Mesenchymal stem cell (in vitro differentiated cells and primary cell): Measurements from ENCODE around the gene HHIPL1.
A peak's percentile ranks its signal among the peaks of the same experiment; 100 is the strongest.

Experiments used
- DNase-seq: peaks from one replicate; pipeline ENCODE4 v3.0.0-alpha.2; 2013
- H2AFZ ChIP-seq: one replicate; pipeline ENCODE4 v1.6.1; 2013; ENCODE audit warnings: low read depth, mild to moderate bottlenecking, control low read depth, inconsistent platforms, low read length, moderate library complexity
- H2AK5ac ChIP-seq: 2 replicates; pipeline ENCODE4 v1.6.1; 2013; ENCODE audit warnings: low read length, moderate library complexity, mild to moderate bottlenecking, inconsistent platforms; ENCODE audit not compliant: severe bottlenecking
- H2BK120ac ChIP-seq: one replicate; pipeline ENCODE4 v1.6.1; 2013; ENCODE audit warnings: low read depth, mild to moderate bottlenecking, inconsistent platforms, low read length, moderate library complexity
- H2BK12ac ChIP-seq, 2 experiments: one replicate each; pipeline ENCODE4 v1.6.1; 2013; ENCODE audit warnings: inconsistent platforms in 2 of 2, low read length in 2 of 2, mild to moderate bottlenecking in 2 of 2, moderate library complexity in 2 of 2, control low read depth in 1 of 2
- H2BK15ac ChIP-seq: one replicate; pipeline ENCODE4 v1.6.1; 2013; ENCODE audit warnings: mild to moderate bottlenecking, low read depth, inconsistent platforms; ENCODE audit not compliant: poor library complexity, severe bottlenecking
- H2BK5ac ChIP-seq: 2 replicates; pipeline ENCODE4 v1.6.1; 2013; ENCODE audit warnings: low read depth, mild to moderate bottlenecking, low read length, control low read depth, inconsistent platforms; ENCODE audit not compliant: poor library complexity, severe bottlenecking
- H3K14ac ChIP-seq, 2 experiments: one replicate each; pipeline ENCODE4 v1.6.1; 2013; ENCODE audit warnings: inconsistent platforms in 2 of 2, low read length in 2 of 2, control low read depth in 1 of 2, mild to moderate bottlenecking in 1 of 2, moderate library complexity in 1 of 2
- H3K18ac ChIP-seq, 2 experiments: one replicate each; pipeline ENCODE4 v1.6.1; 2013; ENCODE audit warnings: inconsistent platforms in 2 of 2, low read length in 2 of 2, control low read depth in 1 of 2, low read depth in 1 of 2, mild to moderate bottlenecking in 1 of 2
- H3K23ac ChIP-seq, 2 experiments: one replicate each; pipeline ENCODE4 v1.6.1; 2013; ENCODE audit warnings: inconsistent platforms in 2 of 2, low read length in 2 of 2, mild to moderate bottlenecking in 2 of 2, moderate library complexity in 2 of 2, control low read depth in 1 of 2
- H3K27ac ChIP-seq: 2 replicates; pipeline ENCODE4 v1.5.1; 2013; ENCODE audit warnings: mild to moderate bottlenecking, moderate library complexity, low read length, control low read depth, inconsistent platforms; ENCODE audit not compliant: poor library complexity, severe bottlenecking
- H3K27me3 ChIP-seq, 2 experiments: 2 replicates each; pipeline versions ENCODE4 v1.6.1 to v1.7.0; 2013; ENCODE audit warnings: low read length in 2 of 2, mild to moderate bottlenecking in 2 of 2, moderate library complexity in 2 of 2, control low read depth in 1 of 2, inconsistent platforms in 1 of 2; ENCODE audit not compliant: control insufficient read depth in 1 of 2, insufficient read depth in 1 of 2
- H3K36me3 ChIP-seq, 2 experiments: 2 replicates each; pipeline versions ENCODE4 v1.6.1 to v1.7.0; 2013; ENCODE audit warnings: low read length in 2 of 2, control low read depth in 1 of 2, inconsistent platforms in 1 of 2, low read depth in 1 of 2, mild to moderate bottlenecking in 1 of 2; ENCODE audit not compliant: insufficient read depth in 2 of 2, control insufficient read depth in 1 of 2
- H3K4ac ChIP-seq, 2 experiments: one replicate each; pipeline ENCODE4 v1.6.1; 2013; ENCODE audit warnings: inconsistent platforms in 2 of 2, low read length in 2 of 2, mild to moderate bottlenecking in 2 of 2, moderate library complexity in 2 of 2, control low read depth in 1 of 2, low read depth in 1 of 2
- H3K4me1 ChIP-seq: 2 replicates; pipeline ENCODE4 v1.6.1; 2013; ENCODE audit warnings: low read depth, low read length, control low read depth; ENCODE audit not compliant: control insufficient read depth, insufficient read depth
- H3K4me2 ChIP-seq: 2 replicates; pipeline ENCODE4 v1.6.1; 2013; ENCODE audit warnings: low read length, mild to moderate bottlenecking, inconsistent platforms; ENCODE audit not compliant: poor library complexity, severe bottlenecking
- H3K4me3 ChIP-seq, 2 experiments: 2 replicates each; pipeline versions ENCODE4 v1.5.1 to v1.7.0; 2013; ENCODE audit warnings: low read length in 2 of 2, mild to moderate bottlenecking in 2 of 2, control low read depth in 1 of 2, low read depth in 1 of 2; ENCODE audit not compliant: insufficient read depth in 1 of 2
- H3K79me1 ChIP-seq: replicated peaks from 2 replicates; pipeline ENCODE4 v1.6.1; 2013; ENCODE audit warnings: mild to moderate bottlenecking, control low read depth, low read length, inconsistent platforms; ENCODE audit not compliant: poor library complexity, severe bottlenecking
- H3K9ac ChIP-seq: 2 replicates; pipeline ENCODE4 v1.7.0; 2013; ENCODE audit warnings: mild to moderate bottlenecking, low read length, moderate library complexity
- H3K9me3 ChIP-seq: 2 replicates; pipeline ENCODE4 v1.7.0; 2013; ENCODE audit warnings: mild to moderate bottlenecking, low read length; ENCODE audit not compliant: control insufficient read depth
- H4K8ac ChIP-seq: one replicate; pipeline ENCODE4 v1.6.1; 2013; ENCODE audit warnings: inconsistent platforms, mild to moderate bottlenecking, low read length, moderate library complexity
- H4K91ac ChIP-seq: one replicate; pipeline ENCODE4 v1.6.1; 2013; ENCODE audit warnings: mild to moderate bottlenecking, low read length, inconsistent platforms
- WGBS: methylation state at CpG from one replicate; pipeline ENCODE4 v1.1.7; 2013; ENCODE audit warnings: mixed read lengths; 5-methylcytosine and 5-hydroxymethylcytosine counted together

Gene HHIPL1

DNA sequence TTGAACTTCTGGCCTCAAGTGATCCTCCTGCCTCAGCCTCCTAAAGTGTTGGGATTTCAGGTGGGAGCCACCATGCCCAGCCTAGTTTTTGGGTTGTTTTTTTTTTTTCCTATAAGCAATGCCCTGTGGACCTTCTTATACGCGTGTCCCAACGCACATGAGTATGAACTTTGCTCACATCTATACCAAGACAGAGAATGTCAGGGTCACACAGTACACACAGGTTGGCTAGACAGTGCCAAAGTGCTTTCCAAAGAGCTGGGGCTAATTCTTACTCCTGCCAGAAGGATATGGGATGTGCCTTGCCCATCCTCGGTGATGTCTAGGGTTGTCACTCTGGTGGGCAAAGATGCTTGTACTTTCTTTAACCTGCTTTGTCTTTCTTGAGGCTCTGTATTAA lies 33.3 kb upstream of the HHIPL1 start:
- no peak overlapping the region for H3K27ac ChIP-seq
- no peak overlapping the region for H3K23ac ChIP-seq
- no peak overlapping the region for H2BK120ac ChIP-seq
- H3K36me3 ChIP-seq, result no peaks in the 10 kb centered on the region
- no peak overlapping the region for H2BK12ac ChIP-seq
- H3K4me1 ChIP-seq, result peaks cover 6% of the 10 kb centered on the region
- H3K14ac ChIP-seq, result no peak overlapping the region
- no peak overlapping the region for H3K4ac ChIP-seq
- no peak overlapping the region for H2BK15ac ChIP-seq
- no peaks in the 10 kb centered on the region for H3K79me1 ChIP-seq
- H3K18ac ChIP-seq, result no peak overlapping the region
- no peak overlapping the region for H4K91ac ChIP-seq
- H2AFZ ChIP-seq, result no peak overlapping the region
- no peak overlapping the region for H3K4me3 ChIP-seq
- no peak overlapping the region for H3K9ac ChIP-seq
- H2AK5ac ChIP-seq, result no peak overlapping the region
- no peak overlapping the region for H3K4me2 ChIP-seq
- no peak for DNase-seq
- no peak overlapping the region for H2BK5ac ChIP-seq
- 100% methylated on average over 4 of the region's 4 CpGs for WGBS
- no peak overlapping the region for H4K8ac ChIP-seq
- no peaks in the 10 kb centered on the region for H3K9me3 ChIP-seq
- H3K27me3 ChIP-seq, result peaks cover 17 to 51% of the 10 kb centered on the region in 2 experiments

- H3K9ac ChIP-seq, result no peak overlapping the region
- no peak overlapping the region for H3K27ac ChIP-seq
- H2AFZ ChIP-seq, result no peak overlapping the region
- no peak overlapping the region for H2BK120ac ChIP-seq
- no peak overlapping the region for H2BK12ac ChIP-seq
- H2BK5ac ChIP-seq, result no peak overlapping the region
- H4K8ac ChIP-seq, result no peak overlapping the region
- peak overlapping the region in 1 of 2 experiments; percentile 24 for H3K4ac ChIP-seq
- no peak overlapping the region for H2AK5ac ChIP-seq
- no peak overlapping the region for H2BK15ac ChIP-seq
- H3K23ac ChIP-seq, result no peak overlapping the region
- H3K14ac ChIP-seq, result no peak overlapping the region
- H3K9me3 ChIP-seq, result no peaks in the 10 kb centered on the region
- DNase-seq, result no peak
- H3K79me1 ChIP-seq, result no peaks in the 10 kb centered on the region
- H3K27me3 ChIP-seq, result peaks cover 17 to 53% of the 10 kb centered on the region in 2 experiments
- no peaks in the 10 kb centered on the region for H3K36me3 ChIP-seq
- H3K18ac ChIP-seq, result peak overlapping the region; percentile 2 to 49
- no peak overlapping the region for H3K4me2 ChIP-seq
- no peak overlapping the region for H4K91ac ChIP-seq
- peaks cover 6% of the 10 kb centered on the region for H3K4me1 ChIP-seq
- H3K4me3 ChIP-seq, result no peak overlapping the region
- WGBS, result 82% methylated on average over 11 of the region's 11 CpGs
Measured at GRCh38 chr14:99612071-99612737, 32.7 kb upstream of the HHIPL1 start.

- no peak overlapping the region for H3K23ac ChIP-seq
- H3K79me1 ChIP-seq, result no peaks in the 10 kb centered on the region
- H3K4me3 ChIP-seq, result no peak overlapping the region
- WGBS, result 57% methylated on average over 4 of the region's 8 CpGs
- peak; percentile 72 for DNase-seq
- no peaks in the 10 kb centered on the region for H3K36me3 ChIP-seq
- no peaks in the 10 kb centered on the region for H3K9me3 ChIP-seq
- no peak overlapping the region for H3K4ac ChIP-seq
- H2AFZ ChIP-seq, result no peak overlapping the region
- H2BK12ac ChIP-seq, result peak overlapping the region; percentile 6 to 30
- H3K27ac ChIP-seq, result no peak overlapping the region
- no peak overlapping the region for H2BK5ac ChIP-seq
- no peak overlapping the region for H2BK120ac ChIP-seq
- H2BK15ac ChIP-seq, result no peak overlapping the region
- peak overlapping the region in 1 of 2 experiments; percentile 63 for H3K14ac ChIP-seq
- peak overlapping the region; percentile 81 for H4K8ac ChIP-seq
- H3K18ac ChIP-seq, result peak overlapping the region; percentile 2 to 49
- H3K9ac ChIP-seq, result peak overlapping the region; percentile 41
- H4K91ac ChIP-seq, result no peak overlapping the region
- H3K27me3 ChIP-seq, result peaks cover 17 to 54% of the 10 kb centered on the region in 2 experiments
- peak overlapping the region; percentile 8 for H3K4me2 ChIP-seq
- peaks cover 7% of the 10 kb centered on the region for H3K4me1 ChIP-seq
- H2AK5ac ChIP-seq, result no peak overlapping the region
Measured at GRCh38 chr14:99612738-99613330, 32.1 kb upstream of the HHIPL1 start.

- Histone ChIP-seq H4K91ac (no peak overlapping the region), H2BK120ac (no peak overlapping the region), H3K4me1 (peaks cover 17% of the 10 kb centered on the region), H3K9ac (no peak overlapping the region), H3K4ac (no peak overlapping the region), H3K36me3 (no peaks in the 10 kb centered on the region), H2AFZ (no peak overlapping the region), H2AK5ac (no peak overlapping the region), H3K14ac (no peak overlapping the region), H3K23ac (no peak overlapping the region), H3K18ac (no peak overlapping the region), H2BK15ac (no peak overlapping the region), H3K9me3 (no peaks in the 10 kb centered on the region), H4K8ac (no peak overlapping the region), H3K4me2 (no peak overlapping the region), H3K27ac (no peak overlapping the region), H2BK5ac (no peak overlapping the region), H3K27me3 (peaks cover 5 to 59% of the 10 kb centered on the region in 2 experiments), H3K79me1 (no peaks in the 10 kb centered on the region), H2BK12ac (no peak overlapping the region), H3K4me3 (no peak overlapping the region)
- no peak for DNase-seq
- 72% methylated on average over 6 of the region's 7 CpGs for WGBS
Measured at GRCh38 chr14:99615497-99616157, 29.3 kb upstream of the HHIPL1 start.
